ENCODE results near the gene GRID2. TPM values are rescaled to one million over a fixed set of nuclear protein-coding genes. Genes with fewer than 3 reads are reported as not detected.

The GRID2 gene
- total RNA-seq, 4 donors from 2014 or later = 0.33 TPM; not detected in 3

GRCh38 chr4:92677805-92678204 lies 374.0 kb downstream of the GRID2 start:
- H3K4me1 ChIP-seq = no peaks in the 10 kb centered on the region
- TF ChIP-seq CTCF (IDR thresholded peaks at IDR 0.05) (no peak), POLR2A (IDR thresholded peaks at IDR 0.05) (no peak)
- no peak overlapping the region for H3K4me3 ChIP-seq (replicated peaks in 1 of 3)
- no peaks in the 10 kb centered on the region for H3K9me3 ChIP-seq
- no peak overlapping the region for H3K27ac ChIP-seq
- H3K36me3 ChIP-seq = no peaks in the 10 kb centered on the region
- H3K27me3 ChIP-seq = no peaks in the 10 kb centered on the region
- DNase-seq = no peak
- 96% methylated on average over 3 of the region's 3 CpGs for WGBS, 2 donors
- intact Hi-C loops (cut with DNase I) = no loop called here

GRCh38 chr4:92678292-92678691 lies 374.5 kb downstream of the GRID2 start:
- intact Hi-C loops (cut with DNase I) = no loop called here

DNA sequence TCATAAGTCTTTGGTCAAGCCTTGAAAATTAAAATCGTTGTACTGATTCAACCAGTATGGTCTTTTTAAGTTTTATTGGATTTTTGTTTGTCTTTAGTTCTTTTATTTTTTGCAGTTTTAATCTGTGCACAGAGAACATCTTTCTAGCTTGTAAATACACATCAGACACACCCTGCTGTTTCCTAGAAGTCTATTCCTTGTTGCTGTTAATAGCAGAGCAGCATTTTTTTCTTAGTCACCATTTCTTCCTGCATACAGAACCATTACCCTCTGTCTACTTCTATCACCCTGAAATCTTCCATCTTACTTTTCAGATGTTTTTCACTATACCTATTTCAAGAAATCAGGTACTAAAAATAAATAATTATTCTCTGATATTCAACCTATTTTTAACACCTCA lies 375.4 kb downstream of the GRID2 start:
- Histone ChIP-seq H3K27ac (no peak overlapping the region), H3K9me3 (no peaks in the 10 kb centered on the region), H3K27me3 (no peaks in the 10 kb centered on the region), H3K4me1 (no peaks in the 10 kb centered on the region), H3K4me3 (replicated peaks in 1 of 3) (no peak overlapping the region), H3K36me3 (no peaks in the 10 kb centered on the region)
- WGBS, 2 donors = 80 to 93% methylated on average over 1 of the region's 1 CpG
- DNase-seq = no peak
- intact Hi-C loops (cut with DNase I) = no loop called here
- TF ChIP-seq CTCF (IDR thresholded peaks at IDR 0.05) = no peak
- no peak for TF ChIP-seq POLR2A (IDR thresholded peaks at IDR 0.05)

More at GRCh38 chr4:92678292-92678691, 374.5 kb downstream of the GRID2 start:
- 89 to 92% methylated on average over 4 of the region's 4 CpGs for WGBS, 2 donors
- no peak for TF ChIP-seq POLR2A (IDR thresholded peaks at IDR 0.05)
- no peak for TF ChIP-seq CTCF (IDR thresholded peaks at IDR 0.05)
- Histone ChIP-seq H3K9me3 (no peaks in the 10 kb centered on the region), H3K27ac (no peak overlapping the region), H3K36me3 (no peaks in the 10 kb centered on the region), H3K27me3 (no peaks in the 10 kb centered on the region), H3K4me1 (no peaks in the 10 kb centered on the region), H3K4me3 (replicated peaks in 1 of 3) (no peak overlapping the region)
- no peak for DNase-seq

DNA sequence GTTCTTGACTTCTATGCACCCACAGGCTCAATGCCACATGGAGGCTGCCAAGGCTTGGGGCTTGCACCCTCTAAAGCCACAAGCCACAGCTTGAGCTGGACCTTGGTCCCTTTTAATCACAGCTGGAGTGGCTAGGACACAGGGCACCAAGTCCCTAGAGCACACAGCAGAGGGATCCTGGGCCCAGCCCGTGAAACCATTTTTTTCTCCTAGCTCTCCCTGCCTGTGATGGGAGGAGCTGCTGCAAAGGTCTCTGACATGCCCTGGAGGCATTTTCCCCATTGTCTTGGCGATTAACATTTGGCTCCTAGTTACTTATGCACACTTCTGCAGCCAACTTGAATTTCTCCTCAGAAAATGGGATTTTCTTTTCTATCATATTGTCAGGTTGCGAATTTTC lies 410.9 kb downstream of the GRID2 start:
- WGBS, 2 donors = 92 to 93% methylated on average over 3 of the region's 3 CpGs
- no peaks in the 10 kb centered on the region for H3K9me3 ChIP-seq

GRCh38 chr4:92733231-92733630 lies 429.5 kb downstream of the GRID2 start:
- H3K27me3 ChIP-seq = no peaks in the 10 kb centered on the region

More for the DNA sequence above, 410.9 kb downstream of the GRID2 start:
- no peak for DNase-seq
- Histone ChIP-seq H3K36me3 (no peaks in the 10 kb centered on the region), H3K4me3 (replicated peaks in 1 of 3) (no peak overlapping the region), H3K27ac (no peak overlapping the region), H3K4me1 (no peaks in the 10 kb centered on the region), H3K27me3 (no peaks in the 10 kb centered on the region)
- TF ChIP-seq CTCF (IDR thresholded peaks at IDR 0.05) (no peak), POLR2A (IDR thresholded peaks at IDR 0.05) (no peak)
- intact Hi-C loops (cut with DNase I) = no loop called here

More at GRCh38 chr4:92733231-92733630, 429.5 kb downstream of the GRID2 start:
- WGBS, 2 donors = 67 to 75% methylated on average over 1 of the region's 1 CpG
- TF ChIP-seq CTCF (IDR thresholded peaks at IDR 0.05) (no peak), POLR2A (IDR thresholded peaks at IDR 0.05) (no peak)
- intact Hi-C loops (cut with DNase I) = no loop called here
- Histone ChIP-seq H3K36me3 (no peaks in the 10 kb centered on the region), H3K4me3 (replicated peaks in 1 of 3) (no peak overlapping the region), H3K27ac (no peak overlapping the region), H3K9me3 (no peaks in the 10 kb centered on the region), H3K4me1 (no peaks in the 10 kb centered on the region)
- no peak for DNase-seq

All from thyroid gland (tissue), 4 donors.